HCT116 (cell line): ENCODE data around the gene SLC25A39. TPM values are rescaled to one million over a fixed set of nuclear protein-coding genes. Genes with fewer than 3 reads are reported as not detected.

Experiments used
- ATAC-seq: fragments of 200-7000 bp; cut with Tn5 transposase; 2 replicates; pipeline ENCODE4 v1.9.1; 2020; ENCODE audit warnings: mild to moderate bottlenecking, moderate library complexity
- BruUV-seq: library from RNA; stranded (reverse); fragments of 400-500 nt; replicated peaks from 2 replicates; lab custom pipeline; 2021; lab: Mats Ljungman, UMichigan
- CTCF ChIA-PET: fragments of 300-600 bp; sonication (Branson Sonifier 250); formaldehyde crosslinking; loops from one replicate; lab custom pipeline; 2021; ENCODE audit warnings: antibody characterized with exemption; lab: Charles Lee
- POLR2A ChIA-PET: fragments of 300-600, 350-600 bp; sonication (Branson Sonifier 250); formaldehyde crosslinking; loops from one replicate; lab custom pipeline; 2021; ENCODE audit warnings: antibody characterized with exemption; lab: Charles Lee
- RAD21 ChIA-PET, 2 experiments: fragments of 300-600 bp; sonication (Branson Sonifier 250); formaldehyde crosslinking; loops; one replicate each; lab custom pipeline; 2023; ENCODE audit warnings: low total read pairs in 2 of 2; ENCODE audit not compliant: uncharacterized antibody in 2 of 2, unreplicated experiment in 2 of 2, low non-redundant PET in 1 of 2; lab: Charles Lee
- DNase-seq: peaks from one replicate; pipeline ENCODE4 v3.0.0-alpha.2; 2010; ENCODE audit warnings: low read depth, low spot score
- H2AFZ ChIP-seq: fragments of 200-600 bp; shearing (Covaris generic), sonication (generic); 2 replicates; pipeline ENCODE4 v1.6.1; 2017; ENCODE audit warnings: low read depth, mixed run types, mixed read lengths, antibody characterized with exemption, low read length; ENCODE audit not compliant: poor library complexity, severe bottlenecking
- H3K27ac ChIP-seq: 2 replicates; pipeline ENCODE4 v1.5.1; 2012; ENCODE audit warnings: low read depth, low read length
- H3K27me3 ChIP-seq: fragments of 200-600 bp; sonication (generic); 2 replicates; pipeline ENCODE4 v1.6.1; 2016; ENCODE audit warnings: mixed run types, low read length, mixed read lengths; ENCODE audit not compliant: insufficient read depth
- H3K36me3 ChIP-seq, 2 experiments: fragments of 200-500 bp in 1 of 2; fragments of 200-600 bp in 1 of 2; sonication (Bioruptor generic) in 1 of 2; sonication (generic) in 1 of 2; 2 replicates each; pipeline versions ENCODE4 v1.5.1 to v1.6.1; 2014 to 2016; ENCODE audit warnings: low read length in 2 of 2, inconsistent platforms in 1 of 2, mixed read lengths in 1 of 2, mixed run types in 1 of 2; ENCODE audit not compliant: insufficient read depth in 2 of 2, control insufficient read depth in 1 of 2
- H3K4me1 ChIP-seq, 2 experiments: fragments of 200-600 bp in 1 of 2; sonication (generic) in 1 of 2; 2 replicates each; pipeline versions ENCODE4 v1.5.1 to v1.6.1; 2012 to 2017; ENCODE audit warnings: low read length in 2 of 2, inconsistent platforms in 1 of 2, mild to moderate bottlenecking in 1 of 2, mixed read lengths in 1 of 2, mixed run types in 1 of 2, moderate library complexity in 1 of 2; ENCODE audit not compliant: insufficient read depth in 2 of 2, control insufficient read depth in 1 of 2
- H3K4me2 ChIP-seq: fragments of 200-600 bp; sonication (generic); 2 replicates; pipeline ENCODE4 v1.6.1; 2017; ENCODE audit warnings: mixed run types, low read length, mixed read lengths
- H3K4me3 ChIP-seq, 2 experiments: fragments of 200-600 bp in 1 of 2; sonication (generic) in 1 of 2; replicated peaks in 1 of 2; 2 replicates each; pipeline ENCODE4 v1.5.1; 2011 to 2016; ENCODE audit warnings: low read length in 2 of 2, control low read depth in 1 of 2, low read depth in 1 of 2, mild to moderate bottlenecking in 1 of 2, mixed read lengths in 1 of 2, mixed run types in 1 of 2
- H3K79me2 ChIP-seq: fragments of 200-600 bp; sonication (generic); 2 replicates; pipeline ENCODE4 v1.6.1; 2017; ENCODE audit warnings: mild to moderate bottlenecking, mixed run types, low read length, moderate library complexity, mixed read lengths; ENCODE audit not compliant: insufficient read depth
- H3K9ac ChIP-seq: fragments of 200-600 bp; sonication (generic); 2 replicates; pipeline ENCODE4 v1.6.1; 2016; ENCODE audit warnings: low read length, mixed read lengths
- H3K9me2 ChIP-seq: fragments of 200-600 bp; sonication (generic), shearing (Covaris generic); 2 replicates; pipeline ENCODE4 v1.6.1; 2017; ENCODE audit warnings: mixed run types, mild to moderate bottlenecking, moderate library complexity; ENCODE audit not compliant: insufficient read depth
- H3K9me3 ChIP-seq, 2 experiments: fragments of 200-500 bp in 1 of 2; fragments of 200-600 bp in 1 of 2; sonication (Bioruptor generic) in 1 of 2; sonication (generic) in 1 of 2; 2 replicates each; pipeline ENCODE4 v1.6.1; 2014 to 2017; ENCODE audit warnings: low read length in 2 of 2, mixed read lengths in 2 of 2, inconsistent platforms in 1 of 2, low read depth in 1 of 2, mild to moderate bottlenecking in 1 of 2, mixed run types in 1 of 2, moderate library complexity in 1 of 2; ENCODE audit not compliant: control insufficient read depth in 1 of 2, insufficient read depth in 1 of 2
- H4K20me1 ChIP-seq: fragments of 200-600 bp; sonication (generic), shearing (Covaris generic); 2 replicates; pipeline ENCODE4 v1.6.1; 2017; ENCODE audit warnings: mixed run types, mild to moderate bottlenecking, moderate library complexity; ENCODE audit not compliant: insufficient read depth
- ZNF274 ChIP-seq: fragments of 200-500 bp; sonication (Bioruptor generic); IDR thresholded peaks from 2 replicates; pipeline ENCODE4 v1.6.1; 2014; ENCODE audit warnings: mild to moderate bottlenecking, low read depth, low read length, inconsistent platforms
- intact Hi-C: fragments of 100-400 bp; cut with micrococcal nuclease; formaldehyde crosslinking; loops from 2 replicates; pipeline ENCODE4 v1.10.0; 2022
- total RNA-seq: library from RNA; stranded (reverse); gene quantifications from one replicate; pipeline ENCODE4 v1.2.1, GENCODE V29; 2021; ENCODE audit not compliant: unreplicated experiment
- TF ChIP-seq, protein P1 (sequence below), 3 experiments: fragments of 200-600 bp in 1 of 3; sonication (generic) in 1 of 3; IDR thresholded peaks in 2 of 3; conservative IDR thresholded peaks in 1 of 3; 2 replicates each; pipeline ENCODE4 v1.5.1; 2012 to 2017; ENCODE audit warnings: low read depth in 2 of 3, low read length in 2 of 3, antibody characterized with exemption in 1 of 3, borderline replicate concordance in 1 of 3, control low read depth in 1 of 3, mild to moderate bottlenecking in 1 of 3, mixed read lengths in 1 of 3, mixed run types in 1 of 3, moderate library complexity in 1 of 3; ENCODE audit not compliant: insufficient read depth in 1 of 3

The SLC25A39 gene
- total RNA-seq, 1 experiment from 2014 or later: 326 TPM

DNA sequence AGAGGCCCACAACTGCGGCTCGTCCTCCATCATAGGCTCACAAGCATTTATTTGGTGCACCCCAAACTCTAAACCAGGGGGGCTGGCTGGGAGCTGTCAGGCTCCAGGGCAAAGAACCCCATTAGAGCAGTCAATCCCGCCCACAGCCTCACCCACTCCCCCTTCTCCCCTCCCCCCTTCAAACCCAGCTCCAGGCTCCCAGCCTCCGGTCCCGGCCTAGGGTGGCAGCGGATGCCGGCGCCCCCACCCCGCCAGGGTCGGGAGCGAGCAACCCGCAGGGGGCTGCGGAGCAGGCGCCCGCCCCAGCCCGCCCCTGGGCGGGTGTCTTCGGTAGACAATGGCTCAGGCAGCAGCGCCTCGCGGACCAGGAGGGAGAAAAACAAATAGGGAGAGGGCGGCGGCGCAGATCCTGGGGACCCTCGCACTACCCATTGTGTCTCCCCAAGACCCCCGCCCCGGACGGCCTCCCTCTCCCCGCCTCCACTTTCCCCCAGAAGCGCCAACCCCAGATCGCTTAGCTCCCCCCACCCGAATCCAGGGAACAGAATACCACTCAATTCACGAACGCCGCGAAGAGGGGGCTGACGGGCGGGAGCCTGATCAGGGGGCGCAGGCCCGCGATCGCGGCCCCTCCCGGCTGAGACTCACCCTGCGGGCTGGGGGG is 38.5 kb upstream of the SLC25A39 start:
- Histone ChIP-seq H3K9ac (peak overlapping the region; percentile 74), H3K79me2 (no peaks in the 10 kb centered on the region)
- POLR2A ChIA-PET: interaction anchor here (0.6 to 1.0 kb wide), 2 partner anchors 22 to 163 kb away, joined by 3 read pairs; partner anchors contain the start of gene ATXN7L3

More for the DNA sequence above, 38.5 kb upstream of the SLC25A39 start:
- Histone ChIP-seq H3K27me3 (no peaks in the 10 kb centered on the region), H3K27ac (peak overlapping the region; percentile 72; the same call in 1 of the 2 replicates), H4K20me1 (no peaks in the 10 kb centered on the region), H3K9me3 (no peaks in the 10 kb centered on the region), H3K4me2 (peak overlapping the region; percentile 93), H3K9me2 (no peaks in the 10 kb centered on the region), H3K4me1 (peaks cover 7 to 27% of the 10 kb centered on the region in 2 experiments; a peak in 3 of 4 replicates), H3K36me3 (no peaks in the 10 kb centered on the region), H3K4me3 (peak overlapping the region; percentile 60 to 75), H2AFZ (peak overlapping the region; percentile 9)
- ChIA-PET RAD21 (no interaction called here), CTCF (interaction anchor here (0.7 to 2.1 kb wide), 15 partner anchors 9 to 425 kb away, joined by 3 to 12 read pairs (median 5); partner anchors contain the start of genes GRN and HROB)
- ATAC-seq (peak; percentile 46), DNase-seq (no peak)
- no TSS peak for BruUV-seq
- TF ChIP-seq ZNF274: no peak
- TF ChIP-seq, protein P1, sequence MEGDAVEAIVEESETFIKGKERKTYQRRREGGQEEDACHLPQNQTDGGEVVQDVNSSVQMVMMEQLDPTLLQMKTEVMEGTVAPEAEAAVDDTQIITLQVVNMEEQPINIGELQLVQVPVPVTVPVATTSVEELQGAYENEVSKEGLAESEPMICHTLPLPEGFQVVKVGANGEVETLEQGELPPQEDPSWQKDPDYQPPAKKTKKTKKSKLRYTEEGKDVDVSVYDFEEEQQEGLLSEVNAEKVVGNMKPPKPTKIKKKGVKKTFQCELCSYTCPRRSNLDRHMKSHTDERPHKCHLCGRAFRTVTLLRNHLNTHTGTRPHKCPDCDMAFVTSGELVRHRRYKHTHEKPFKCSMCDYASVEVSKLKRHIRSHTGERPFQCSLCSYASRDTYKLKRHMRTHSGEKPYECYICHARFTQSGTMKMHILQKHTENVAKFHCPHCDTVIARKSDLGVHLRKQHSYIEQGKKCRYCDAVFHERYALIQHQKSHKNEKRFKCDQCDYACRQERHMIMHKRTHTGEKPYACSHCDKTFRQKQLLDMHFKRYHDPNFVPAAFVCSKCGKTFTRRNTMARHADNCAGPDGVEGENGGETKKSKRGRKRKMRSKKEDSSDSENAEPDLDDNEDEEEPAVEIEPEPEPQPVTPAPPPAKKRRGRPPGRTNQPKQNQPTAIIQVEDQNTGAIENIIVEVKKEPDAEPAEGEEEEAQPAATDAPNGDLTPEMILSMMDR (IDR thresholded peaks at IDR 0.05 in 2 of 3, conservative IDR thresholded peaks at IDR 0.05 in 1 of 3; ENCODE audit: borderline replicate concordance in 1 of 3, insufficient read depth in 1 of 3, low read depth in 2 of 3, low read length in 2 of 3): 0 out of 6 replicates have a peak, but pooled peaks of 1 of the 3 experiments have one; percentile 2
- intact Hi-C loops: loop anchor here (10.0 kb wide), 1 partner anchor 458 kb away; the partner anchor contains the start of gene MPP2
